BLaER1 treated with 17β-estradiol and CSF1 and Interleukin-3, amounts not matched to agents 10 nM and 100 nM (cell line): ENCODE data around the gene PCP4.

Experiments
- H3K27ac ChIP-seq, 11 experiments: shearing (Covaris generic); formaldehyde crosslinking; 2 replicates each; pipeline ENCODE4 v1.8.1; 2022
- H3K27me3 ChIP-seq, 11 experiments: shearing (Covaris generic); formaldehyde crosslinking; 2 replicates each; pipeline ENCODE4 v1.8.1; 2022
- H3K36me3 ChIP-seq, 11 experiments: shearing (Covaris generic); formaldehyde crosslinking; 2 replicates each; pipeline ENCODE4 v1.8.1; 2022
- H3K4me1 ChIP-seq, 10 experiments: shearing (Covaris generic); formaldehyde crosslinking; 2 replicates each; pipeline ENCODE4 v1.8.1; 2022
- H3K4me2 ChIP-seq, 11 experiments: shearing (Covaris generic); formaldehyde crosslinking; 2 replicates each; pipeline ENCODE4 v1.8.1; 2022
- H3K4me3 ChIP-seq, 10 experiments: shearing (Covaris generic); formaldehyde crosslinking; 2 replicates each; pipeline ENCODE4 v1.8.1; 2022
- H3K9ac ChIP-seq, 11 experiments: shearing (Covaris generic); formaldehyde crosslinking; 2 replicates each; pipeline ENCODE4 v1.8.1; 2022
- H3K9me3 ChIP-seq, 11 experiments: shearing (Covaris generic); formaldehyde crosslinking; replicated peaks in 1 of 11; 2 replicates each; pipeline ENCODE4 v1.8.1; 2022
- H4K20me1 ChIP-seq, 11 experiments: shearing (Covaris generic); formaldehyde crosslinking; 2 replicates each; pipeline ENCODE4 v1.8.1; 2022
- Cebpa-rat ChIP-seq, 11 experiments: shearing (Covaris generic); IDR thresholded peaks; 2 replicates each; pipeline ENCODE4 v1.8.1; 2022

Gene PCP4

GRCh38 chr21:39927304-39927886, 60.2 kb downstream of the PCP4 start:
- Histone ChIP-seq H3K4me1 (no peaks in the 10 kb centered on the region), H3K4me2 (no peak overlapping the region), H3K9me3 (no peaks in the 10 kb centered on the region), H4K20me1 (no peaks in the 10 kb centered on the region), H3K27me3 (no peaks in the 10 kb centered on the region), H3K9ac (no peak overlapping the region), H3K36me3 (no peaks in the 10 kb centered on the region), H3K27ac (no peak overlapping the region), H3K4me3 (no peak overlapping the region)
- TF ChIP-seq Cebpa-rat (IDR thresholded peaks at IDR 0.05): no peak

GRCh38 chr21:39932335-39932734, 65.1 kb downstream of the PCP4 start:
- H3K4me3 ChIP-seq: no peak overlapping the region
- no peaks in the 10 kb centered on the region for H3K9me3 ChIP-seq
- no peaks in the 10 kb centered on the region for H3K4me1 ChIP-seq
- H3K27ac ChIP-seq: no peak overlapping the region
- TF ChIP-seq Cebpa-rat (IDR thresholded peaks at IDR 0.05): no peak
- no peak overlapping the region for H3K4me2 ChIP-seq
- H3K27me3 ChIP-seq: no peaks in the 10 kb centered on the region
- H4K20me1 ChIP-seq: no peaks in the 10 kb centered on the region
- H3K36me3 ChIP-seq: no peaks in the 10 kb centered on the region
- H3K9ac ChIP-seq: no peak overlapping the region

GRCh38 chr21:39934895-39935294, 67.7 kb downstream of the PCP4 start:
- Histone ChIP-seq H3K9ac (no peak overlapping the region), H3K4me1 (no peaks in the 10 kb centered on the region), H3K27ac (no peak overlapping the region), H3K4me2 (no peak overlapping the region), H3K9me3 (no peaks in the 10 kb centered on the region), H4K20me1 (no peaks in the 10 kb centered on the region), H3K4me3 (no peak overlapping the region), H3K27me3 (no peaks in the 10 kb centered on the region), H3K36me3 (no peaks in the 10 kb centered on the region)
- no peak for TF ChIP-seq Cebpa-rat (IDR thresholded peaks at IDR 0.05)

- Histone ChIP-seq H3K36me3 (no peaks in the 10 kb centered on the region), H3K27ac (no peak overlapping the region), H3K4me3 (no peak overlapping the region), H3K9ac (no peak overlapping the region), H3K4me1 (no peaks in the 10 kb centered on the region), H3K27me3 (no peaks in the 10 kb centered on the region), H4K20me1 (no peaks in the 10 kb centered on the region), H3K4me2 (no peak overlapping the region), H3K9me3 (no peaks in the 10 kb centered on the region)
- TF ChIP-seq Cebpa-rat (IDR thresholded peaks at IDR 0.05): no peak
These were observed 68.5 kb downstream of the PCP4 start for GRCh38 chr21:39935716-39936115.

GRCh38 chr21:39938086-39938625, 70.9 kb downstream of the PCP4 start:
- Histone ChIP-seq H3K4me1 (no peaks in the 10 kb centered on the region), H3K9ac (no peak overlapping the region), H3K9me3 (no peaks in the 10 kb centered on the region), H3K27me3 (no peaks in the 10 kb centered on the region), H3K4me2 (no peak overlapping the region), H3K27ac (no peak overlapping the region), H4K20me1 (no peaks in the 10 kb centered on the region), H3K36me3 (no peaks in the 10 kb centered on the region), H3K4me3 (no peak overlapping the region)
- no peak for TF ChIP-seq Cebpa-rat (IDR thresholded peaks at IDR 0.05)

DNA sequence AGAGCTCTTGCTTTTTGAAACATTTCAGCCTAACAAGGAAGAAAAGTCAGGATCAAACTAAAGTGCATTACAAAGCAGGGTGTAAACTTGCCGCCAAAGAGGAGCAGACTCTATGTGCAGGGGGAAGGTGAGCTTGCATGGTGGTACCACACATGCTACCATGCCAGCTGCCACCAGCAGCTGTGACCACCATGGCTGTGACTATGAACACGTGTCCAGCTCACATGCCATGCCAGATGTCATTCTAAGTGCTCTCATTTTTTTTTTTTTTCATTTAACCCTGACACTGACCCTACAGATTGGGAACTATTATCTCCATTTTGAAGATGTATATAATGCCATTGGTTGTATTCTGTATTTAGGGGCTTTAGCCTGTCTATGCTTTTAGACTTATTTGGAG, 79.0 kb downstream of the PCP4 start:
- no peak overlapping the region for H3K4me3 ChIP-seq
- TF ChIP-seq Cebpa-rat (IDR thresholded peaks at IDR 0.05): no peak
- no peaks in the 10 kb centered on the region for H3K27me3 ChIP-seq
- H4K20me1 ChIP-seq: no peaks in the 10 kb centered on the region
- peaks cover 0 to 15% (median 5%) of the 10 kb centered on the region in 11 experiments; a peak in 10 of 22 replicates for H3K9me3 ChIP-seq
- H3K27ac ChIP-seq: no peak overlapping the region
- no peaks in the 10 kb centered on the region for H3K36me3 ChIP-seq
- H3K4me1 ChIP-seq: no peaks in the 10 kb centered on the region
- no peak overlapping the region for H3K9ac ChIP-seq
- no peak overlapping the region for H3K4me2 ChIP-seq

GRCh38 chr21:39947031-39947430, 79.8 kb downstream of the PCP4 start:
- Histone ChIP-seq H3K36me3 (no peaks in the 10 kb centered on the region), H3K4me1 (no peaks in the 10 kb centered on the region), H3K9ac (no peak overlapping the region), H3K27me3 (no peaks in the 10 kb centered on the region), H3K9me3 (peaks cover 0 to 15% (median 5%) of the 10 kb centered on the region in 11 experiments; a peak in 10 of 22 replicates), H3K4me3 (no peak overlapping the region), H3K27ac (no peak overlapping the region), H3K4me2 (no peak overlapping the region), H4K20me1 (no peaks in the 10 kb centered on the region)
- no peak for TF ChIP-seq Cebpa-rat (IDR thresholded peaks at IDR 0.05)

DNA sequence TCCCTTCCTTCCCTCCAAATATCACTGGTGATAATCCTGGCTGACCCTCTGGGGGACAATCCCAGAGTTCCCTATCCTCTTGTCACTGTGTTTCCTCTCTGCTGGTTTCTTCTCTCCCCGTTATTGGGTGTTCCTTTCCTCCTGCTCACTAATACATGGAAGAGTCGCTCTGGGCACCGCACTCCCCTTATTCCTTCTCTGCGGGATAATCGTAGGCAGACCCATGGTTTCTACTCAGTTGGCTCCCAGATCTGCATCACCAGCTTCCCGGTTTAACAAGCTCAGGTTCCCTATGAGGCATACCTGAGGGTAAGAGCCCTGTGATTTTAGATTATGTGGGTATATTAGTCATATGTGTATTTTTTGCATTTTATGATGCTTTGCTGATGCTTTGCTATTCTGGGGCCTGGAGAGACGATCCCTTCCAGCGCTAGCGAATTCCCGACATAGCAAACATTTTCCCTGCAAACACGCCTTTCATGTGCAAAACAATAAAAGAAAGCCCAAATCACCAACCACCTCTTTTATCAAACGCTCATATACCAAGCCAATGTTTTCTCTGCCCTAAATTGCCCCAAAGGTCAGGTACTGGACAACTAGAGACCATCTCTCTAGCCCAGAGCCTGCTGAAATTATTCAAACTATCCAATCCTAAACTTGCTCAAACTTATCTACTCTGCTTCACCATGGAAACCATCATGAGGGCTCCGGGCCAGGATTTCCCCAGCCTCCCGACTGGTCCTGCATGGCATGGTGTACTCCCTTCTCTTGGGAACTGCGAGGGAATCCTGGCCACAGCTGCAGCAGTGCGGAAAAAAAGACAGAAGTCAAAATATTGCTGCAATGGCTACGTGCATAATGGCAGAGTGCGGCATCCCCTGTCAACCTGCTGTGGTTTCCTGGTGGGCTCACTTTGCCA, 84.2 kb downstream of the PCP4 start:
- no peak for TF ChIP-seq Cebpa-rat (IDR thresholded peaks at IDR 0.05)

DNA sequence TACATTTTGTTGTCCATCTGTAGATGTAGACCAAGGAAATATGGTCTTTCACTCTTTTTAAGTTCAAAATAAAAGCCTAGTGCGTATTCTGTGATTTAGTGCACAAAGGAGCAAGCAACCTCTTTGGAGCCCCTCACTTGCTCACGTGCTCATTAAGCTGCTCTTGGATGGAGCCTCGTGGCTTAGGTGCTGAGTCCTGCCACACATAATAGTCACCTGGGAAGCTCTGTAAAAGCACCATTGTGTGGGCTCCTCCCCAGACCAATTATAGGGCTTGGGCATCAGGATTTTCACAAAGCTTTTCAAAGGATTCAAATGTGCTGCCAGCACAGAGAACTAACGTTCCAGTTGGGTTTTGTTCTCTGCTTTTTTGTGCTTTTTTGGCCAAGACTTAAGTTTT, 85.0 kb downstream of the PCP4 start:
- H3K9ac ChIP-seq: no peak overlapping the region
- H3K9me3 ChIP-seq: peaks cover 0 to 8% (median 0%) of the 10 kb centered on the region in 11 experiments; a peak in 5 of 22 replicates
- no peaks in the 10 kb centered on the region for H3K4me1 ChIP-seq
- no peaks in the 10 kb centered on the region for H4K20me1 ChIP-seq
- H3K4me3 ChIP-seq: no peak overlapping the region
- no peaks in the 10 kb centered on the region for H3K27me3 ChIP-seq
- no peak for TF ChIP-seq Cebpa-rat (IDR thresholded peaks at IDR 0.05)
- H3K4me2 ChIP-seq: no peak overlapping the region
- no peak overlapping the region for H3K27ac ChIP-seq
- no peaks in the 10 kb centered on the region for H3K36me3 ChIP-seq

More for the DNA sequence above, 84.2 kb downstream of the PCP4 start:
- no peak overlapping the region for H3K27ac ChIP-seq
- H4K20me1 ChIP-seq: no peaks in the 10 kb centered on the region
- H3K4me3 ChIP-seq: no peak overlapping the region
- H3K4me1 ChIP-seq: no peaks in the 10 kb centered on the region
- H3K36me3 ChIP-seq: no peaks in the 10 kb centered on the region
- peaks cover 0 to 8% (median 0%) of the 10 kb centered on the region in 11 experiments; a peak in 5 of 22 replicates for H3K9me3 ChIP-seq
- H3K4me2 ChIP-seq: no peak overlapping the region
- no peak overlapping the region for H3K9ac ChIP-seq
- H3K27me3 ChIP-seq: no peaks in the 10 kb centered on the region
